Lower leg skin (tissue), 4 donors: ENCODE data around the gene PTPRT. TPM values are rescaled to one million over a fixed set of nuclear protein-coding genes. Genes with fewer than 3 reads are reported as not detected.

Source experiments
- DNase-seq, 2 donors: peaks; one replicate each; pipeline ENCODE4 v3.0.0-alpha.2; 2019; ENCODE audit warnings: low spot score in 2 of 2
- H3K4me3 ChIP-seq: fragments of 200-600 bp; sonication (generic); 2 replicates; pipeline ENCODE4 v1.5.1; 2017; ENCODE audit warnings: mild to moderate bottlenecking, low read depth; ENCODE audit not compliant: poor library complexity, severe bottlenecking
- CTCF ChIP-seq, 3 donors: fragments of 450-650 bp; IDR thresholded peaks; one replicate each; pipeline ENCODE4 v1.5.1; 2016; ENCODE audit warnings: antibody characterized with exemption in 3 of 3, mild to moderate bottlenecking in 3 of 3, moderate library complexity in 2 of 3
- POLR2A ChIP-seq, 2 donors: fragments of 450-650 bp; IDR thresholded peaks; one replicate each; pipeline ENCODE4 v1.6.1; 2016 to 2017; ENCODE audit warnings: antibody characterized with exemption in 2 of 2, mild to moderate bottlenecking in 1 of 2, moderate library complexity in 1 of 2
- whole genome bisulfite sequencing, 2 donors: methylation state at CpG; one replicate each; pipeline ENCODE4 v1.1.5; 2018; 5-methylcytosine and 5-hydroxymethylcytosine counted together
- intact Hi-C: fragments of 100-400 bp; cut with DNase I; formaldehyde crosslinking; loops from one replicate; pipeline ENCODE4 v1.15.0; 2023; ENCODE audit warnings: low total_unique reads
- total RNA-seq, 4 donors: library from RNA; depleted of rRNA; stranded (reverse); fragments of >200 nt; gene quantifications; one replicate each; pipeline ENCODE4 v1.1.0, GENCODE V29; 2016

PTPRT gene
- total RNA-seq, 4 donors from 2014 or later, result 0.34 to 1.4 (median 0.95) TPM

DNA sequence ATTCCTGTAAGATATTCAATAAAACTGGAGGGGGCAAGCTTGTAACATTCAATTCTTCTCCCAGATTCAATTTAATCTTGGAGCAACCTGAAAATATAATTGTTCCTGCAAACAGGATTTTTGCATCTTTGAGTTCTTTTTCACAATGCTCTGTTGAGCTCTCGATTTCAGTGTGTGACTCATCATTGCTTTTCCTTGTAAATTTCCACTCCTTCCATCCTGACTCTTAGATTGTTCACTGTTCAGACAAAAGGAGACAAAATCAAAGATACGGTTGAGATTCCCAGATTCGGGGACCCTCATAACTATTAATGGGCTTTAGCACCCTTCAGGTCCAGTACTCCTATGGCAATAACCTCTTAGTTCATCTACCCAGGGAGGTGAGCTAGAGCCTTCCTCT lies 999.6 kb downstream of the PTPRT start:
- DNase-seq, result no peak
- TF ChIP-seq CTCF (IDR thresholded peaks at IDR 0.05) (no peak), POLR2A (IDR thresholded peaks at IDR 0.05) (no peak)
- no peak overlapping the region for H3K4me3 ChIP-seq
- intact Hi-C loops, result no loop called here
- 52 to 61% methylated on average over 3 of the region's 3 CpGs for WGBS, 2 donors

DNA sequence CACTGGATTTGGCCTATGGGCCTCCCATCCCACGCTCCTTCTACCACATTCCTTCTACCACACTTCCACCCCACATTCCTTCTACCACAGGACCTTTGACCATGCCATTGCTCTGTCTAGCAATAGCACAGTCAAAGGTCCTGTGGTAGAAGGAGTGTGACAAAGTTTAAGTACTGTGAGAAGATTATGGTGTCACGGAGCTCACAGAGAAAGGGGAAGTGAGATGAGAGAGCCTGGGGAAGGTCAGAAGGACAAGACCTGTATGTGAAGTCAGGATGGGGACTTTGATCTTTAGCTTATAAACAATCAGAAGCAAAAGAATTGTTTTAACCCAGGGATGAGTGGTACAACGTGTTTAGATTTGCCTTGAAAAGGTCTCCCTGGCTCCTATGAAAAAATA lies 1003.4 kb downstream of the PTPRT start:
- WGBS, 2 donors, result 60 to 67% methylated on average over 3 of the region's 3 CpGs
- no peak overlapping the region for H3K4me3 ChIP-seq
- TF ChIP-seq POLR2A (IDR thresholded peaks at IDR 0.05) (no peak), CTCF (IDR thresholded peaks at IDR 0.05) (no peak)
- DNase-seq, result no peak
- intact Hi-C loops, result no loop called here

DNA sequence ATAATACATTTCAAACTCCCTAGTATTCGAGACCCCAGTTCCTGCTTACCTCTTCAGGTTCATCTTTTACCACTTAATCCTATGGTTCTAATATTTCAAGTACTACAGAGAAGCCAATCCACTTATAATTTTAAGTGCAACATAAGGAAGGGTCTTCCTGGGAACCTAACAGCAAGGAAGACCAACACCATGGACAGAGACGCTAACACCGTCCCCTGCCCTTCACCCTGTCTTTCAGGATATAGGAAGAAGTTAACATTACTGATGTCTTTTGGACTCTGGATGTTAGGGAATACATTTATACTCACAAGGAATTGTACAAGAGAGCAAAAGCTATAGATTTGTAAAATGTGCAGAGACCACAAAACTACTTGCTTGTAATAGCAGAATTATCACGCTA lies 1006.6 kb downstream of the PTPRT start:
- H3K4me3 ChIP-seq, result no peak overlapping the region
- DNase-seq, result no peak
- intact Hi-C loops, result no loop called here
- no peak for TF ChIP-seq CTCF (IDR thresholded peaks at IDR 0.05)
- TF ChIP-seq POLR2A (IDR thresholded peaks at IDR 0.05), result no peak
- 64 to 66% methylated on average over 4 of the region's 4 CpGs for WGBS, 2 donors

- H3K4me3 ChIP-seq, result no peak overlapping the region
- intact Hi-C loops, result no loop called here
- TF ChIP-seq POLR2A (IDR thresholded peaks at IDR 0.05) (no peak), CTCF (IDR thresholded peaks at IDR 0.05) (no peak)
- DNase-seq, result no peak
Measured at GRCh38 chr20:42181064-42181463, 1008.6 kb downstream of the PTPRT start.

- intact Hi-C loops, result no loop called here
- TF ChIP-seq POLR2A (IDR thresholded peaks at IDR 0.05) (no peak), CTCF (IDR thresholded peaks at IDR 0.05) (no peak)
- no peak overlapping the region for H3K4me3 ChIP-seq
- 19 to 22% methylated on average over 4 of the region's 4 CpGs for WGBS, 2 donors
- no peak for DNase-seq
Measured at GRCh38 chr20:42179768-42180167, 1009.9 kb downstream of the PTPRT start.

- no peak overlapping the region for H3K4me3 ChIP-seq
- no peak for DNase-seq
- intact Hi-C loops, result no loop called here
- WGBS, 2 donors, result 24 to 33% methylated on average over 2 of the region's 2 CpGs
- TF ChIP-seq POLR2A (IDR thresholded peaks at IDR 0.05), result no peak
- no peak for TF ChIP-seq CTCF (IDR thresholded peaks at IDR 0.05)
Measured at GRCh38 chr20:42173440-42173839, 1016.3 kb downstream of the PTPRT start.
